Keratinocyte (primary cell): ENCODE results near the gene FHAD1. TPM values are rescaled to one million over a fixed set of nuclear protein-coding genes. Genes with fewer than 3 reads are reported as not detected.

Experiments used
- DNase-seq: peaks from one replicate; pipeline ENCODE4 v3.0.0-alpha.2; 2011; ENCODE audit warnings: low read depth, missing footprints, low spot score
- FAIRE-seq: peaks from 2 replicates; lab custom pipeline; 2011; peaks lifted over from hg19 to GRCh38; lab: Jason Lieb, UNC
- H2AFZ ChIP-seq: 2 replicates; pipeline ENCODE4 v1.6.0; 2012; ENCODE audit warnings: low read length, control low read depth, inconsistent platforms; ENCODE audit not compliant: control insufficient read depth
- H3K27ac ChIP-seq: 2 replicates; pipeline ENCODE4 v1.5.1; 2011; ENCODE audit warnings: low read length; ENCODE audit not compliant: control insufficient read depth, insufficient read depth
- H3K27me3 ChIP-seq: 3 replicates; pipeline ENCODE4 v1.6.0; 2011; ENCODE audit warnings: low read length; ENCODE audit not compliant: control insufficient read depth, insufficient read depth; ENCODE audit errors: extremely low read depth
- H3K36me3 ChIP-seq, 2 experiments: 2 replicates in 1 of 2; 3 replicates in 1 of 2; pipeline ENCODE4 v1.5.1; 2011; ENCODE audit warnings: low read length in 2 of 2, mild to moderate bottlenecking in 1 of 2; ENCODE audit not compliant: control insufficient read depth in 2 of 2, insufficient read depth in 2 of 2; ENCODE audit errors: extremely low read depth in 1 of 2
- H3K4me1 ChIP-seq: 3 replicates; pipeline ENCODE4 v1.5.1; 2011; ENCODE audit warnings: low read length; ENCODE audit not compliant: control insufficient read depth, insufficient read depth; ENCODE audit errors: extremely low read depth
- H3K4me2 ChIP-seq: 3 replicates; pipeline ENCODE4 v1.6.0; 2011; ENCODE audit warnings: low read depth, low read length; ENCODE audit not compliant: control insufficient read depth, insufficient read depth; ENCODE audit errors: extremely low read depth
- H3K4me3 ChIP-seq, 3 experiments: fragments of 200-600 bp in 1 of 3; sonication (generic) in 1 of 3; 2 replicates in 2 of 3; 3 replicates in 1 of 3; pipeline ENCODE4 v1.5.1; 2011 to 2016; ENCODE audit warnings: low read length in 3 of 3, mild to moderate bottlenecking in 3 of 3, control low read depth in 2 of 3, inconsistent platforms in 1 of 3, low read depth in 1 of 3, mixed read lengths in 1 of 3, mixed run types in 1 of 3, moderate library complexity in 1 of 3; ENCODE audit not compliant: control insufficient read depth in 2 of 3, insufficient read depth in 2 of 3; ENCODE audit errors: extremely low read depth in 1 of 3
- H3K79me2 ChIP-seq: 2 replicates; pipeline ENCODE4 v1.6.0; 2012; ENCODE audit warnings: low read length; ENCODE audit not compliant: control insufficient read depth, insufficient read depth
- H3K9ac ChIP-seq: 3 replicates; pipeline ENCODE4 v1.6.0; 2011; ENCODE audit warnings: low read length; ENCODE audit not compliant: control insufficient read depth, insufficient read depth; ENCODE audit errors: extremely low read depth
- H3K9me1 ChIP-seq: 3 replicates; pipeline ENCODE4 v1.6.0; 2011; ENCODE audit warnings: low read length; ENCODE audit not compliant: control insufficient read depth, insufficient read depth; ENCODE audit errors: extremely low read depth
- H3K9me3 ChIP-seq: 2 replicates; pipeline ENCODE4 v1.5.1; 2012; ENCODE audit warnings: low read depth, low read length; ENCODE audit not compliant: control insufficient read depth
- H4K20me1 ChIP-seq: 3 replicates; pipeline ENCODE4 v1.6.0; 2011; ENCODE audit warnings: low read length; ENCODE audit not compliant: control insufficient read depth, insufficient read depth; ENCODE audit errors: extremely low read depth
- EZH2 ChIP-seq: IDR thresholded peaks from one replicate; pipeline ENCODE4 v1.6.1; 2012; ENCODE audit warnings: inconsistent platforms, mild to moderate bottlenecking, low read length, moderate library complexity
- dilution Hi-C: fragments of 300-500 bp; cut with MboI; formaldehyde crosslinking; loops from one replicate; pipeline ENCODE4 v1.7.0; 2020; ENCODE audit warnings: low sequenced_read_pairs; ENCODE audit not compliant: extremely low pct_ligation_motif_present
- polyA plus RNA-seq, 5 experiments: library from polyadenylated mRNA; depleted of rRNA in 3 of 5; stranded (reverse) in 3 of 5; stranded (forward) in 1 of 5; unstranded in 1 of 5; fragments of >200 nt; gene quantifications; 1 replicate in 1 of 5; 2 replicates in 3 of 5; 3 replicates in 1 of 5; pipeline versions ENCODE4 v1.2.1 to v1.2.3, GENCODE V29; 2011 to 2012; ENCODE audit warnings: missing spikeins in 2 of 5, low read depth in 1 of 5, low replicate concordance in 1 of 5
- TF ChIP-seq, protein P1 (sequence below), 3 experiments: IDR thresholded peaks in 1 of 3; conservative IDR thresholded peaks in 1 of 3; optimal IDR thresholded peaks in 1 of 3; 2 replicates in 2 of 3; 3 replicates in 1 of 3; pipeline versions ENCODE3 to v1.5.1; 2011; ENCODE audit warnings: low read length in 3 of 3, mild to moderate bottlenecking in 3 of 3, moderate library complexity in 2 of 3, control low read depth in 1 of 3, inconsistent platforms in 1 of 3; ENCODE audit not compliant: insufficient read depth in 2 of 3; ENCODE audit errors: extremely low read depth in 1 of 3

The FHAD1 gene
- polyA plus RNA-seq, 1 donor (not counting 4 experiments of a cell fraction or from before 2014, with no cell fraction given): 0.09 TPM

DNA sequence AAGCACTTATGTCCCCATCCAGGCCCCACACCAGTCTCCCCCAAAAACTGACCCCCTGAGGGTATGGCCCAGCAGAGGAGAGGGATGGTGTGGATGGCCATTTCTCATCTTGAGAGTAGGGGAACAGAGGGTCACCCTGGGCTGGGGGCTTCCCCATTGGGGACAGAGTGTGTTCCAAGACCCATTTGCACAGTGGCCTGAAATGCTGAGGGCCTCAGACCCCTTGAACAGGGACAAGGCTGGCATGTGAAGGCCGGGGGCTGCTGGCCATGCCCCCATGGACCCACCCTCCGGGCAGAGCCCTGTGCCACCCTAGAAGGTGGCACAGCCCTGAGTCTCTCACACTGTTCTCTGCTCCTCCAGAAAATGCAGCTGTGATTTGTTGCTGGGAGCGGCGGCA, 199.2 kb downstream of the FHAD1 start:
- H3K79me2 ChIP-seq: no peaks in the 10 kb centered on the region
- no peak overlapping the region for H3K9ac ChIP-seq
- no peaks in the 10 kb centered on the region for H3K4me1 ChIP-seq
- H3K27me3 ChIP-seq: peaks cover 5% of the 10 kb centered on the region
- peaks cover 2% of the 10 kb centered on the region for H3K9me1 ChIP-seq
- no peaks in the 10 kb centered on the region for H3K36me3 ChIP-seq
- no peak overlapping the region for H3K27ac ChIP-seq
- DNase-seq: no peak
- H3K4me2 ChIP-seq: no peak overlapping the region
- H3K4me3 ChIP-seq: no peak overlapping the region
- TF ChIP-seq EZH2: no peak
- TF ChIP-seq, protein P1, sequence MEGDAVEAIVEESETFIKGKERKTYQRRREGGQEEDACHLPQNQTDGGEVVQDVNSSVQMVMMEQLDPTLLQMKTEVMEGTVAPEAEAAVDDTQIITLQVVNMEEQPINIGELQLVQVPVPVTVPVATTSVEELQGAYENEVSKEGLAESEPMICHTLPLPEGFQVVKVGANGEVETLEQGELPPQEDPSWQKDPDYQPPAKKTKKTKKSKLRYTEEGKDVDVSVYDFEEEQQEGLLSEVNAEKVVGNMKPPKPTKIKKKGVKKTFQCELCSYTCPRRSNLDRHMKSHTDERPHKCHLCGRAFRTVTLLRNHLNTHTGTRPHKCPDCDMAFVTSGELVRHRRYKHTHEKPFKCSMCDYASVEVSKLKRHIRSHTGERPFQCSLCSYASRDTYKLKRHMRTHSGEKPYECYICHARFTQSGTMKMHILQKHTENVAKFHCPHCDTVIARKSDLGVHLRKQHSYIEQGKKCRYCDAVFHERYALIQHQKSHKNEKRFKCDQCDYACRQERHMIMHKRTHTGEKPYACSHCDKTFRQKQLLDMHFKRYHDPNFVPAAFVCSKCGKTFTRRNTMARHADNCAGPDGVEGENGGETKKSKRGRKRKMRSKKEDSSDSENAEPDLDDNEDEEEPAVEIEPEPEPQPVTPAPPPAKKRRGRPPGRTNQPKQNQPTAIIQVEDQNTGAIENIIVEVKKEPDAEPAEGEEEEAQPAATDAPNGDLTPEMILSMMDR (optimal IDR thresholded peaks at IDR 0.05 in 1 of 3, IDR thresholded peaks at IDR 0.05 in 1 of 3, conservative IDR thresholded peaks at IDR 0.05 in 1 of 3; ENCODE audit: extremely low read depth in 1 of 3, insufficient read depth in 2 of 3, low read length in 3 of 3): no peak
- no peak for FAIRE-seq
- H3K9me3 ChIP-seq: no peaks in the 10 kb centered on the region
- no peaks in the 10 kb centered on the region for H4K20me1 ChIP-seq
- H2AFZ ChIP-seq: no peak overlapping the region
- dilution Hi-C loops: no loop called here

Other genes starting within 250 kb of the FHAD1 start
- 12.9 to 17.6 TPM (median 14.5 TPM) in 3 replicates for gene TMEM51, start 93.5 kb upstream of the FHAD1 start, polyA plus RNA-seq
- gene EFHD2, start 162.7 kb downstream of the FHAD1 start, polyA plus RNA-seq: 45.6 to 69.3 TPM (median 47.6 TPM) in 3 replicates
- gene CTRC, start 191.2 kb downstream of the FHAD1 start, polyA plus RNA-seq: not detected in 3 replicates
- gene CELA2A, start 209.5 kb downstream of the FHAD1 start, polyA plus RNA-seq: not detected in 3 replicates
- gene CELA2B, start 228.9 kb downstream of the FHAD1 start, polyA plus RNA-seq: not detected in 3 replicates